ENCODE results near the gene CDKAL1.

The CDKAL1 gene

GRCh38 chr6:20652299-20653084 lies 118.2 kb downstream of the CDKAL1 start:
- TF ChIP-seq, protein P1, sequence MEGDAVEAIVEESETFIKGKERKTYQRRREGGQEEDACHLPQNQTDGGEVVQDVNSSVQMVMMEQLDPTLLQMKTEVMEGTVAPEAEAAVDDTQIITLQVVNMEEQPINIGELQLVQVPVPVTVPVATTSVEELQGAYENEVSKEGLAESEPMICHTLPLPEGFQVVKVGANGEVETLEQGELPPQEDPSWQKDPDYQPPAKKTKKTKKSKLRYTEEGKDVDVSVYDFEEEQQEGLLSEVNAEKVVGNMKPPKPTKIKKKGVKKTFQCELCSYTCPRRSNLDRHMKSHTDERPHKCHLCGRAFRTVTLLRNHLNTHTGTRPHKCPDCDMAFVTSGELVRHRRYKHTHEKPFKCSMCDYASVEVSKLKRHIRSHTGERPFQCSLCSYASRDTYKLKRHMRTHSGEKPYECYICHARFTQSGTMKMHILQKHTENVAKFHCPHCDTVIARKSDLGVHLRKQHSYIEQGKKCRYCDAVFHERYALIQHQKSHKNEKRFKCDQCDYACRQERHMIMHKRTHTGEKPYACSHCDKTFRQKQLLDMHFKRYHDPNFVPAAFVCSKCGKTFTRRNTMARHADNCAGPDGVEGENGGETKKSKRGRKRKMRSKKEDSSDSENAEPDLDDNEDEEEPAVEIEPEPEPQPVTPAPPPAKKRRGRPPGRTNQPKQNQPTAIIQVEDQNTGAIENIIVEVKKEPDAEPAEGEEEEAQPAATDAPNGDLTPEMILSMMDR (conservative IDR thresholded peaks at IDR 0.05; ENCODE audit: low read depth, low read length) = no peak
- H3K4me3 ChIP-seq (ENCODE audit: low read length) = no peak overlapping the region
- no peak for DNase-seq (ENCODE audit: low read depth)

- TF ChIP-seq, protein P1 (conservative IDR thresholded peaks at IDR 0.05; ENCODE audit: low read depth, low read length) = no peak
- H3K4me3 ChIP-seq (ENCODE audit: low read length) = no peak overlapping the region
- no peak for DNase-seq (ENCODE audit: low read depth)
Observed at GRCh38 chr6:20653085-20653479, 118.8 kb downstream of the CDKAL1 start.

DNA sequence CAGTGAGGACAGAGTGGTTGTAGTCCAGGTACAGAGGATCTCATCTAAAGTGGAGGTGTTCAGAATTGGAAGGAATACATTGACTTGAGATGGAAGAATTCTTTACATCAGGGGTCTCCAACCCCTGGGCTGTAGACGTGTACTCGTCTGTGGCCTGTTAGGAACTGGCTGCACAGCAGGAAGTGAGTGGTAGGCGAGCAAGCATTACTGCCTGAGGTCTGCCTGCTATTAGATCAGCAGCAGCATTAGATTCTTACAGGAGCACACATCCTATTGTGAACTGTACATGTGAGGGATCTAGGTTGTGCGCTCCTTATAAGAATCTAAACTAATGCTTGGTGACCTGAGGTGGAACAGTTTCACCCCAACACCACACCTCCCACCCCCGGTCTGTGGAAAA lies 121.1 kb downstream of the CDKAL1 start:
- no peak overlapping the region for H3K4me3 ChIP-seq (ENCODE audit: low read length)
- DNase-seq (ENCODE audit: low read depth) = no peak
- TF ChIP-seq, protein P1 (conservative IDR thresholded peaks at IDR 0.05; ENCODE audit: low read depth, low read length) = no peak

DNA sequence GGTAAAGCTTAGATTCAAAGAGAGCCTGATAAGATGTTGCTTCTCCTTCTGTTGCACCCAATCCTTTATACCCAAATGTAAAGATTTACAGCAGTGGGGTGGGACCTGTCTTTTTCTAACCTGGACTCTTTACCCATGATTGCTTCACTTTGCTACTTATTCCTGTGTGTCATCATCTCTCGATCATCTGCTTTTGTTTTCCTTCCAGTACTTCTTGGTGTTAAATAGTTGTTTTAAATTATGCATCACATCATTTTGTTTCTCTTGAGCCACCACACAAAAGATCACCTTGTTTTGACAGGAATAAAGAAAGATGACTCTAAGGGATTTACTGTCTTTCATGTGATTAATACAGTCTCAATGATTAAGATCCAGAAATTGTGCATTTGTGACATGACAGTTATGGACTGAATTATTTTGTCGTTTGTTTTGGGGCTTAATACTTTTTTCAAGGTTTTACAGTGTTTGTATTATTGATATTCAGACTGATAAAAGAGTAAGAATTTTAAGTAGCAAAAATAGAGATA lies 123.1 kb downstream of the CDKAL1 start:
- no peak for DNase-seq (ENCODE audit: low read depth)
- TF ChIP-seq, protein P1 (conservative IDR thresholded peaks at IDR 0.05; ENCODE audit: low read depth, low read length) = no peak

DNA sequence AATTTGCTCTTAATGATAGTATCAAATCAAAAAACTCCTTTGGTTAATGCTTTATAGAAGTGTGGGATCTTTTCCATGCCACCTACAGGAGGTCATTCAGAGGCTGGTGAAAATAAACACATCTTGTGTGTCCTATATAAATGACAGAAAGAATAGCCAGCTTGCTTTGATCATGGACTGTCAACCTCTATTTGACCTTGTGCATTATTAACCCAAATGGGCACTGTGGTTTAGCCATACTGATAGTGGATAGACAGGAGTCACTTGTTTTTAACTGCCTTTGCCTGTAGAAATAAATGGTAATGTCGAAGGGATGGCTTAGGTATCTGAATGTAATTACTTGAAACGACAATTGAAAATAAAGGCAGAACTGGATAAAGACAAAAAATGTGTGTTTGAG lies 123.8 kb downstream of the CDKAL1 start:
- H3K4me3 ChIP-seq (ENCODE audit: low read length) = no peak overlapping the region
- TF ChIP-seq, protein P1 (conservative IDR thresholded peaks at IDR 0.05; ENCODE audit: low read depth, low read length) = no peak
- DNase-seq (ENCODE audit: low read depth) = no peak

More for the DNA sequence above, 123.1 kb downstream of the CDKAL1 start:
- no peak overlapping the region for H3K4me3 ChIP-seq (ENCODE audit: low read length)

DNA sequence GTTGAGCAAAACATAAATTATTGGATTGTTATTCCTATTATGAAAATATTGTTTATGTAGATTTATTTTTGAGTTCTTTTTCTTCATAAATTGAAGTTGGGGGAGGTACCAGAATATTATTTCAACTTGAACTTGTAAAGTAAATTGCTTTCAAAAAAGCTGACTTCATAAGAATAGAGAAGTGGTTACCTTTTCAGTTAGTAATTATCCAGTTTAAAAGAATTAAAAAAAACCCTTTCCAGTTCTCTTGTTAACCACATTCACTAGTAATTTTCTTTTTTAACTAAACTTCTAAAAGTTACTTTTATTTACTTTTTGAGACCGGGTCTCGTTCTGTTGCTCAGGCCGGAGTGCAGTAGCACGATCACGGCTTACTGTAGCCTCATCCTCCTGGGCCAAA lies 124.3 kb downstream of the CDKAL1 start:
- DNase-seq (ENCODE audit: low read depth) = no peak
- TF ChIP-seq, protein P1 (conservative IDR thresholded peaks at IDR 0.05; ENCODE audit: low read depth, low read length) = no peak
- no peak overlapping the region for H3K4me3 ChIP-seq (ENCODE audit: low read length)

DNA sequence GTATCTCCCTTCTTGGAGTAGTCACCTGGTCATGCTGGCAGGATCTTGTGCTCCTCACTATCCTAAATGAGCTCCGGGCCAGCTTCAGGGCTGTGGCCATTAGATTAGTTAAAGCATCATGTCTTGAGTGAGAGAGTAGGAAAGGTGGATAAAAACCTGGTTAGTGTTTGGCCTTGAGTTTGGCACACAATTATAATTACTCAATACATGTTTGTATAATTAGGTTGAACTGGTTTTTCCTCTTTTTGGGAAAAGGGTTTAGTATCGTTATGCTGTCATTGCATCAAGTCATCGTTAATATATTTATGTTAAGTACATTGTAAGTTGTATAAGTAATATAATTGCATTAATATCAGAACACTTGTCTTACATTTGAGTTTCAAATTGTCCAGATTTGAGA lies 126.3 kb downstream of the CDKAL1 start:
- TF ChIP-seq, protein P1 (conservative IDR thresholded peaks at IDR 0.05; ENCODE audit: low read depth, low read length) = no peak
- no peak overlapping the region for H3K4me3 ChIP-seq (ENCODE audit: low read length)
- DNase-seq (ENCODE audit: low read depth) = no peak
